ENCODE data around the gene SLC16A10. TPM values are rescaled to one million over a fixed set of nuclear protein-coding genes. Genes with fewer than 3 reads are reported as not detected.

SLC16A10 gene
- total RNA-seq, 2 donors from 2014 or later, result 6.0 to 7.3 TPM

DNA sequence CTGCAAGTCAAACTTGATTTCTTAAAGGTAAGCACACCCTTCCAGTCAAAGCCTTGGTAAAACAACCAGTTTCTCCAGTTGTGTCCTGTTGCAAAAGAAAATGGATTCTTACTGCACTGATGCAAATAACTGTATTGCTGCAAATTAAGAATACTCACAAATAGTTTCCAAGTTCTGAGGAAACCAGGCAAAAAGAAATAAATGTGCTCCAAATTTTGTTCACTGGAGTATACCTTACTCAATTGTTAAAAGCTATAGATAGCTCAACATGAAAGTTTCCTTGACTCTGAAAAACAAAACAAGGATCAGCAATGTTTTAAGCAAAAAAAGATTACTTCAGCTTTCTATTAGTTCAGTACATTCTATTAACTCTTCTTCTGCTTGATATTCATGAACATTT lies 75.2 kb downstream of the SLC16A10 start:
- DNase-seq, result no peak
- Histone ChIP-seq H3K36me3 (no peaks in the 10 kb centered on the region), H3K9ac (ENCODE audit: low read depth in 2 of 2, low read length in 2 of 2) (no peak overlapping the region), H3K27ac (no peak overlapping the region), H3K27me3 (no peaks in the 10 kb centered on the region), H3K9me3 (no peaks in the 10 kb centered on the region), H3K4me3 (no peak overlapping the region), H3K4me1 (no peaks in the 10 kb centered on the region)
- TF ChIP-seq, protein P1, sequence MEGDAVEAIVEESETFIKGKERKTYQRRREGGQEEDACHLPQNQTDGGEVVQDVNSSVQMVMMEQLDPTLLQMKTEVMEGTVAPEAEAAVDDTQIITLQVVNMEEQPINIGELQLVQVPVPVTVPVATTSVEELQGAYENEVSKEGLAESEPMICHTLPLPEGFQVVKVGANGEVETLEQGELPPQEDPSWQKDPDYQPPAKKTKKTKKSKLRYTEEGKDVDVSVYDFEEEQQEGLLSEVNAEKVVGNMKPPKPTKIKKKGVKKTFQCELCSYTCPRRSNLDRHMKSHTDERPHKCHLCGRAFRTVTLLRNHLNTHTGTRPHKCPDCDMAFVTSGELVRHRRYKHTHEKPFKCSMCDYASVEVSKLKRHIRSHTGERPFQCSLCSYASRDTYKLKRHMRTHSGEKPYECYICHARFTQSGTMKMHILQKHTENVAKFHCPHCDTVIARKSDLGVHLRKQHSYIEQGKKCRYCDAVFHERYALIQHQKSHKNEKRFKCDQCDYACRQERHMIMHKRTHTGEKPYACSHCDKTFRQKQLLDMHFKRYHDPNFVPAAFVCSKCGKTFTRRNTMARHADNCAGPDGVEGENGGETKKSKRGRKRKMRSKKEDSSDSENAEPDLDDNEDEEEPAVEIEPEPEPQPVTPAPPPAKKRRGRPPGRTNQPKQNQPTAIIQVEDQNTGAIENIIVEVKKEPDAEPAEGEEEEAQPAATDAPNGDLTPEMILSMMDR (IDR thresholded peaks at IDR 0.05), result no peak
- intact Hi-C loops (cut with DNase I), result no loop called here

DNA sequence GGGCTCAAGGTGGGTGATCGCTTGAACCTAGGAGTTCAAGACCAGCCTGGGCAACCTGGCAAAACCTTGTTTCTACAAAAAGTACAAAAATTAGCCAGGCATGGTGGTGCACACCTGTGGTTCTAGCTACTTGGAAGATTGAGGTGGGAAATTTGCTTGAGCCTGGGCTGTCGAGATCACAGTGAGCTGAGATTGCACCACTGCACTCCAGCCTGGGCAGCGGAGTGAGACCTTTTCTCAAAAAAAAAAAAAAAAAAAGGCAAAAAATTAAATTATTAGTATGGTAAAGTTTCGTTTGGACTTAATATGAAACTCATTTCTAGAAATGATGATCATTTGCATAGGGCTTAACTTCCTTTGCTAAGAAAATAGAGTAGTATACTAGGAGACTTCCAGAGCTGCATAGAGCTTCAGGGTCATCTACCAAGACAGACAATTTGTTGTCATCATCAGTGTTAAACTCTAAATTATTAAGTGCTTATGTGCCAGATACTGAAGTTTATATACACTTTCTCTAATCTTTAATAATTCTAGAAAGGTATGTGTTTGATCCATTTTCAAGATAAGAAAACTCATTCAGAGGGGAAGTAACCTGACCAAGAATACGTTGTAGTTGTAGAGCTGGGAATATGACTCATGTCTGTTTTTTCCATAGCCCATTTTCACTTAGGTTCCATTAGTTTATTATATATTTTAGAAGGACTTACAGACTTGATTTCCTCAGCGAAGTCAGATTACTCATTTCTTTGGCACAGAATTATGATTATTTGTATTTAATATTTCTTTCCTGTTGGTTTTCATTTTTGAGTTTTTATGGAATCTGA lies 84.5 kb downstream of the SLC16A10 start:
- intact Hi-C loops (cut with DNase I), result no loop called here
- H3K4me3 ChIP-seq, result no peak overlapping the region
- no peaks in the 10 kb centered on the region for H3K36me3 ChIP-seq
- TF ChIP-seq, protein P1 (IDR thresholded peaks at IDR 0.05), result no peak
- H3K4me1 ChIP-seq, result no peaks in the 10 kb centered on the region
- H3K9me3 ChIP-seq, result no peaks in the 10 kb centered on the region
- no peaks in the 10 kb centered on the region for H3K27me3 ChIP-seq
- H3K27ac ChIP-seq, result no peak overlapping the region
- no peak for DNase-seq
- no peak overlapping the region for H3K9ac ChIP-seq (ENCODE audit: low read depth in 2 of 2, low read length in 2 of 2)

GRCh38 chr6:111172563-111172962 lies 85.3 kb downstream of the SLC16A10 start:
- Histone ChIP-seq H3K27ac (no peak overlapping the region), H3K9me3 (no peaks in the 10 kb centered on the region), H3K4me1 (no peaks in the 10 kb centered on the region), H3K36me3 (no peaks in the 10 kb centered on the region), H3K27me3 (no peaks in the 10 kb centered on the region), H3K4me3 (no peak overlapping the region), H3K9ac (ENCODE audit: low read depth in 2 of 2, low read length in 2 of 2) (no peak overlapping the region)
- TF ChIP-seq, protein P1 (IDR thresholded peaks at IDR 0.05), result no peak
- no peak for DNase-seq
- intact Hi-C loops (cut with DNase I), result no loop called here

GRCh38 chr6:111173341-111173740 lies 86.0 kb downstream of the SLC16A10 start:
- intact Hi-C loops (cut with DNase I), result no loop called here
- no peaks in the 10 kb centered on the region for H3K36me3 ChIP-seq
- no peaks in the 10 kb centered on the region for H3K4me1 ChIP-seq
- H3K27ac ChIP-seq, result no peak overlapping the region
- H3K9me3 ChIP-seq, result no peaks in the 10 kb centered on the region
- no peaks in the 10 kb centered on the region for H3K27me3 ChIP-seq
- no peak overlapping the region for H3K4me3 ChIP-seq
- H3K9ac ChIP-seq (ENCODE audit: low read depth in 2 of 2, low read length in 2 of 2), result no peak overlapping the region
- TF ChIP-seq, protein P1 (IDR thresholded peaks at IDR 0.05), result no peak
- no peak for DNase-seq

GRCh38 chr6:111173946-111174345 lies 86.6 kb downstream of the SLC16A10 start:
- H3K9me3 ChIP-seq, result no peaks in the 10 kb centered on the region
- no peaks in the 10 kb centered on the region for H3K4me1 ChIP-seq
- DNase-seq, result no peak
- H3K9ac ChIP-seq (ENCODE audit: low read depth in 2 of 2, low read length in 2 of 2), result no peak overlapping the region
- no peak overlapping the region for H3K4me3 ChIP-seq
- intact Hi-C loops (cut with DNase I), result no loop called here
- no peak overlapping the region for H3K27ac ChIP-seq
- no peaks in the 10 kb centered on the region for H3K36me3 ChIP-seq
- TF ChIP-seq, protein P1 (IDR thresholded peaks at IDR 0.05), result no peak
- H3K27me3 ChIP-seq, result no peaks in the 10 kb centered on the region

All from colonic mucosa (tissue), 4 donors.